ENCODE results near the gene RYR2. TPM values are rescaled to one million over a fixed set of nuclear protein-coding genes. Genes with fewer than 3 reads are reported as not detected.

Gene RYR2
- total and polyA plus RNA-seq, 9 of the 15 experiments (the other 6 are each of a cell fraction or from before 2014, with no cell fraction given) = 0.03 to 0.42 (median 0.14) TPM

GRCh38 chr1:237352747-237353146, 310.8 kb downstream of the RYR2 start:
- 4% methylated on average over 3 of the region's 3 CpGs for WGBS (ENCODE audit: insufficient coverage, low coverage, missing lambda C conversion rate)
- Histone ChIP-seq H4K20me1 (replicated peaks; ENCODE audit: control insufficient read depth, insufficient read depth, low read length) (no peaks in the 10 kb centered on the region), H3K4me3 (no peak overlapping the region), H3K4me2 (ENCODE audit: insufficient read depth, low read length) (no peak overlapping the region), H3K27ac (ENCODE audit: extremely low read depth, low read depth, low read length) (no peak overlapping the region), H3K9me3 (replicated peaks; ENCODE audit: control insufficient read depth, insufficient read depth, low read depth, low read length) (no peaks in the 10 kb centered on the region), H3K36me3 (ENCODE audit: control insufficient read depth, insufficient read depth, low read length) (no peaks in the 10 kb centered on the region), H3K9me1 (ENCODE audit: control insufficient read depth, insufficient read depth, low read length) (no peaks in the 10 kb centered on the region), H3K79me2 (ENCODE audit: control insufficient read depth, insufficient read depth, low read length) (no peaks in the 10 kb centered on the region), H3K4me1 (replicated peaks in 1 of 2; ENCODE audit: control insufficient read depth in 2 of 2, insufficient read depth in 2 of 2, low read length in 2 of 2) (no peaks in the 10 kb centered on the region), H2AFZ (ENCODE audit: low read depth, low read length) (no peak overlapping the region), H3K9ac (ENCODE audit: insufficient read depth in 1 of 2, low read depth in 2 of 2, low read length in 2 of 2) (no peak overlapping the region), H3K27me3 (ENCODE audit: control insufficient read depth in 2 of 2, insufficient read depth in 2 of 2, low read length in 2 of 2) (no peaks in the 10 kb centered on the region)
- TF ChIP-seq FOXP1 (CRISPR knock-in tag; IDR thresholded peaks at IDR 0.05) = no peak
- no peak for TF ChIP-seq CEBPG (CRISPR knock-in tag; IDR thresholded peaks at IDR 0.05)
- TF ChIP-seq CEBPG (tag; conservative IDR thresholded peaks at IDR 0.05 in 1 of 2, IDR thresholded peaks at IDR 0.05 in 1 of 2) = peak in 1 of 2 experiments; percentile 19; a peak in 1 of 4 replicates
- no peak for DNase-seq (ENCODE audit: extremely low read depth in 1 of 4, low spot score in 3 of 4)
- ChIA-PET POLR2A (no interaction called here), CTCF (ENCODE audit: low intra/inter-chr PET ratio) (no interaction called here)
- no peak for ATAC-seq
- no peak for FAIRE-seq
- intact Hi-C loops (cut with micrococcal nuclease) = no loop called here
- no TSS peak for BruUV-seq (replicated peaks)
- in situ Hi-C loops (cut with MboI) = no loop called here

- POLR2A ChIA-PET = no interaction called here
- Histone ChIP-seq H3K4me3 (no peak overlapping the region), H3K9me3 (replicated peaks; ENCODE audit: control insufficient read depth, insufficient read depth, low read depth, low read length) (no peaks in the 10 kb centered on the region), H3K4me1 (replicated peaks in 1 of 2; ENCODE audit: control insufficient read depth in 2 of 2, insufficient read depth in 2 of 2, low read length in 2 of 2) (no peaks in the 10 kb centered on the region), H3K36me3 (ENCODE audit: control insufficient read depth, insufficient read depth, low read length) (no peaks in the 10 kb centered on the region), H3K9me1 (ENCODE audit: control insufficient read depth, insufficient read depth, low read length) (no peaks in the 10 kb centered on the region), H3K79me2 (ENCODE audit: control insufficient read depth, insufficient read depth, low read length) (no peaks in the 10 kb centered on the region), H2AFZ (ENCODE audit: low read depth, low read length) (no peak overlapping the region), H3K27ac (ENCODE audit: extremely low read depth, low read depth, low read length) (no peak overlapping the region), H3K9ac (ENCODE audit: insufficient read depth in 1 of 2, low read depth in 2 of 2, low read length in 2 of 2) (no peak overlapping the region), H3K27me3 (ENCODE audit: control insufficient read depth in 2 of 2, insufficient read depth in 2 of 2, low read length in 2 of 2) (no peaks in the 10 kb centered on the region), H3K4me2 (ENCODE audit: insufficient read depth, low read length) (no peak overlapping the region), H4K20me1 (replicated peaks; ENCODE audit: control insufficient read depth, insufficient read depth, low read length) (no peaks in the 10 kb centered on the region)
- no peak for ATAC-seq
- CTCF ChIA-PET (ENCODE audit: low intra/inter-chr PET ratio) = no interaction called here
- intact Hi-C loops (cut with micrococcal nuclease) (no loop called here), in situ Hi-C loops (cut with MboI) (no loop called here)
- WGBS (ENCODE audit: insufficient coverage, low coverage, missing lambda C conversion rate) = under 1% methylated on average over 4 of the region's 4 CpGs
- FAIRE-seq = no peak
- BruUV-seq (replicated peaks) = no TSS peak
- no peak for DNase-seq (ENCODE audit: extremely low read depth in 1 of 4, low spot score in 3 of 4)
- no peak for TF ChIP-seq TCF7L2 (IDR thresholded peaks at IDR 0.05; ENCODE audit: low read depth, low read length)
- TF ChIP-seq PCBP2 (IDR thresholded peaks at IDR 0.05; ENCODE audit: low read depth, low read length, poor library complexity, severe bottlenecking) = no peak
- no peak for TF ChIP-seq CHD4 (IDR thresholded peaks at IDR 0.05; ENCODE audit: insufficient read depth, insufficient replicate concordance, low read depth, low read length, poor library complexity, severe bottlenecking)
- no peak for TF ChIP-seq HOMEZ (CRISPR knock-in tag; IDR thresholded peaks at IDR 0.05)
- TF ChIP-seq PRDM10 (IDR thresholded peaks at IDR 0.05; ENCODE audit: partially characterized antibody) = no peak
- TF ChIP-seq MXI1 (IDR thresholded peaks at IDR 0.05; ENCODE audit: low read depth, low read length) = no peak
- TF ChIP-seq RFX7 (CRISPR knock-in tag; IDR thresholded peaks at IDR 0.05) = no peak
- no peak for TF ChIP-seq RUNX1 (IDR thresholded peaks at IDR 0.05; ENCODE audit: low read depth)
- TF ChIP-seq ZFP36 (IDR thresholded peaks at IDR 0.05; ENCODE audit: low read depth, low read length, partially characterized antibody) = no peak
These were observed 311.9 kb downstream of the RYR2 start for GRCh38 chr1:237353918-237354317.
